HG03196 (cell line): ENCODE measurements around the gene SMIM44.
"Not testable (repeated sequence)": the region's sequence is repeated elsewhere in the genome, so short reads cannot be mapped to it uniquely, and the experiment has no call there.

Source experiments
- ATAC-seq: cut with Tn5 transposase; IDR thresholded peaks from one replicate; pipeline ENCODE4 v1.9.1; 2021; ENCODE audit not compliant: unreplicated experiment

Gene SMIM44

DNA sequence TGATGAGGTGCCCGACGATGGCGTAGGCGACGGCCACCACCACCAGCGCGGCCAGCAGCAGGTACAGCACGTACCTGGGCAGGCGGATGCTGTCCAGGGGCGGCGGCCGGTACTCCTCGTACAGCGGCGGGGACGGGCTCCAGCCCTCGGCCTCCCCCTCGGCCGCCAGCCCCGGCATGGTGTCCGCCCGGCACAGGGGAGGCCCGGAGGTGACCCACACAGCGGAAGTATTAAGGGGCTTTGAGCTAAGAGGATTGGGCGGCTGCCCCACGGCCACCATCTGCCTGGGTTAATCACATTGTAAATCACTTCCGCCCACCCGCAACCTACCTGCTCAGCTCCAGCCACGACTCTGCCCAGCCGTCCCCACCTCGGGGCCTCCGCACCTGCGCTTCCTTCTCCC is at the start of gene SMIM44:
Gene SMIM44 (minus strand): TSS at position 216 of the 403 bp plus-strand sequence. CDS start 38 bp downstream, at position 178.
- no peak for ATAC-seq

DNA sequence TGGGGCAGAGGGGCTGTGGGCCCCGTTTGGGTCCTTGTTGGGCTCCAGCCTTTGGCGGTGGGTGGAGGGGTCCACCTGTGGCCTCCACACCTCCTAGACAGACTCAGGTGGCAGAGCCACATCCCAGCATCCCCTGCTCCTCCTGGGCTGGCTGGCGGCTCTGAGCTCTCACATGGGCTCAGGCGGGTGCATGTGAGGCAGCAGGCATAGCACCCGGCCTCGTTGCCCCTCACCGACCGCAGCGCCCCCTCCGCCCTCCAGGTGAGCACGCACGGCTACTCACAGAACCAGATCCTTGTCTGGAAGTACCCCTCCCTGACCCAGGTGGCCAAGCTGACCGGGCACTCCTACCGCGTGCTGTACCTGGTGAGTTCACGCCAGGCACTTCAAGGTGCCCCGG is 49.8 kb upstream of the SMIM44 start:
- no peak for ATAC-seq

DNA sequence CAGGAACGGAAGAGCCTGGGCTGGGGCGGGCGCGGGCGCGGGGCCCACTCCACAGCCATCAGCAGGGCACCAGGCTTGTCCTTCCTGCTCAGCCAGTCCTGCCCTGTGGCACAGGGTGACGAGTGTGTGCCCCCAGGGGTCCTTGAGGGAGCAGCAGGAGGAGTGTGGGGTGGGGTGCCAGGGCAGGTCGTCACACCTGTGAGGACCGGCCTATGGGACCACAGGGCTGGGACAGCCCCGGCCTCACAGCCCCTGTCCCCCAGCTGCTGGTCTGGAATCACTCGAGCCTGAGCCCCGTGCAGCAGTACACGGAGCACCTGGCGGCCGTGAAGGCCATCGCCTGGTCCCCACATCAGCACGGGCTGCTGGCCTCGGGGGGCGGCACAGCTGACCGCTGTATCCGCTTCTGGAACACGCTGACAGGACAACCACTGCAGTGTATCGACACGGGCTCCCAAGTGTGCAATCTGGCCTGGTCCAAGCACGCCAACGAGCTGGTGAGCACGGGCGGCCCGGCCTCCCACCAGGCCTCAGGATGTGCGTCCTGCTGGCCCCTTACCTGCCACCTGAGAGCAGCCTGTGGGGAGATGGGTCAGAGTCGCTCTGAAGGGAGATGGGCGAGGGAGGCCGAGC is 49.0 kb upstream of the SMIM44 start:
- no peak for ATAC-seq

DNA sequence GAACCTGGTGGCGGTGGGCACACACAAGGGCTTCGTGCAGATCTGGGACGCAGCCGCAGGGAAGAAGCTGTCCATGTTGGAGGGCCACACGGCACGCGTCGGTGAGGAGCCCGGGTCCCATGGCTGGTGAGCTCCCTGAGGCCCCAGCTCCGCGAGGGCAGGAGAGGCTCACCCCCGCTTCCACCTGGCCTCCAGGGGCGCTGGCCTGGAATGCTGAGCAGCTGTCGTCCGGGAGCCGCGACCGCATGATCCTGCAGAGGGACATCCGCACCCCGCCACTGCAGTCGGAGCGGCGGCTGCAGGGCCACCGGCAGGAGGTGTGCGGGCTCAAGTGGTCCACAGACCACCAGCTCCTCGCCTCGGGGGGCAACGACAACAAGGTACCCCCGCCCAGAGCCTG is 48.5 kb upstream of the SMIM44 start:
- no peak for ATAC-seq

DNA sequence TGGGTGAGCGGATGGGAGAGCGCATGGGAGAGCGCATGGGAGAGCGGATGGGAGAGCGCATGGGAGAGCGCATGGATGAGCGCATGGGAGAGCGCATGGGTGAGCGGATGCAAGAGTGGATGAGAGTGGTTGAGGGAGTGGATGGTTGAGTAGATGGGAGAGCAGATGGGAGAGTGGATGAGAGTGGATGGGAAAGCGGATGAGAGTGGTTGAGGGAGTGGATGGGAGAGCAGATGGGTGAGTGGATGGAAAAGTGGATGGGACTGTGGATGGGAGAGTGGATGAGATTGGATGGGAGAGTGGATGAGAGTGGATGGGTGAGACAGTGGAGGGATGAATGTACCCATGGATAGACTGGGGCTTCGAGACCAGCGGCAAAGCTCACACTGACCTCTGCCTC is 47.1 kb upstream of the SMIM44 start:
- ATAC-seq: no peak

DNA sequence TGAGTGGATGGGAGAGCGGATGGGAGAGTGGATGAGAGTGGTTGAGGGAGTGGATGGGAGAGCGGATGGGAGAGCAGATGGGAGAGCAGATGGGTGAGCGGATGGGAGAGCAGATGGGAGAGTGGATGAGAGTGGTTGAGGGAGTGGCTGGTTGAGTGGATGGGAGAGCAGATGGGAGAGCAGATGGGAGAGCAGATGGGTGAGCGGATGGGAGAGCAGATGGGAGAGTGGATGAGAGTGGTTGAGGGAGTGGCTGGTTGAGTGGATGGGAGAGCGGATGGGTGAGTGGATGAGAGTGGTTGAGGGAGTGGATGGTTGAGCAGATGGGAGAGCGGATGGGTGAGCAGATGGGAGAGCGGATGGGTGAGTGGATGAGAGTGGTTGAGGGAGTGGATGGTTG is 46.1 kb upstream of the SMIM44 start:
- not testable (repeated sequence) for ATAC-seq

DNA sequence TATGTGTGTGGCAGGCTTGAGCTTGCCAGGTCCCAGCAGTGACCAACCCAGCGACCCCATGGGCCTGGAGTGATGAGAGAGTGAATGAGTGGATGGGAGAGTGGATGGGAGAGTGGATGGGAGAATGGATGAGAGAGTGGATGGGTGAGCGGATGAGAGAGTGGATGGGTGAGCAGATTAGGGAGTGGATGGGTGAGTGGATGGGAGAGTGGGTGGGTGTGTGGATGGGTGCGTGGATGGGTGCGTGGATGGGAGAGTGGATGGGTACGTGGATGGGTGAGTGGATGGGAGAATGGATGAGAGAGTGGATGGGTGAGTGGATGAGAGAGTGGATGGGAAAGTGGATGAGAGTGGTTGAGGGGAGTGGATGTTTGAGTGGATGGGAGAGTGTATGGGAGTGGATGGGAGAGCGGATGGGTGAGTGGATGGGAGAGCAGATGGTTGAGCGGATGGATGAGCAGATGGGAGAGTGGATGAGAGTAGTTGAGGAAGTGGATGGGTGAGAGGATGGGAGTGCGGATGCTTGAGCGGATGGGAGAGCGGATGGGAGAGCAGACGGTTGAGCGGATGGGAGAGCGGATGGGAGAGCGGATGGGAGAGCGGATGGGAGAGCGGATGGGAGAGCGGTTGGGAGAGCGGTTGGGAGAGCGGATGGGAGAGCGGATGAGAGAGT is 45.4 kb upstream of the SMIM44 start:
- no peak for ATAC-seq

DNA sequence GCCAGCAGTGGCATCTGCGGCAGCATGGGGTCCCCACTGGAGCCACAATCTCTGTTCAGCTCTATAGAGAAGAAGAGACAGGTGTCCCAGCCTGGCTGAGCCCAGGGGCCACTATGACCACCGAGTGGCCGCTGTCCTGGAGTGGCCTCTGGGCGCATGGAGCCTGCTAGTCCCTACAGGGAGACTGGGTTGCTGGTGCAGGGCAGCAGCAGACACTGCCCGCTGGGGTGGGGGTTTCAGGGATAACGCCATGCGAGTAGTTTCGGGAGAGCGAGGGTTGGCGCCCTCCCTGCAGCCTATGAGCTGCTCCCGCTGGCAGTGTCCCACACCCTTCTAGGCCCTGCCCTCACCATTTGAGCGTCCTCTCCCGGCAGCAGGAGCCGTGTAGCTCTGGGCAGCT is 44.8 kb upstream of the SMIM44 start:
- ATAC-seq: no peak

DNA sequence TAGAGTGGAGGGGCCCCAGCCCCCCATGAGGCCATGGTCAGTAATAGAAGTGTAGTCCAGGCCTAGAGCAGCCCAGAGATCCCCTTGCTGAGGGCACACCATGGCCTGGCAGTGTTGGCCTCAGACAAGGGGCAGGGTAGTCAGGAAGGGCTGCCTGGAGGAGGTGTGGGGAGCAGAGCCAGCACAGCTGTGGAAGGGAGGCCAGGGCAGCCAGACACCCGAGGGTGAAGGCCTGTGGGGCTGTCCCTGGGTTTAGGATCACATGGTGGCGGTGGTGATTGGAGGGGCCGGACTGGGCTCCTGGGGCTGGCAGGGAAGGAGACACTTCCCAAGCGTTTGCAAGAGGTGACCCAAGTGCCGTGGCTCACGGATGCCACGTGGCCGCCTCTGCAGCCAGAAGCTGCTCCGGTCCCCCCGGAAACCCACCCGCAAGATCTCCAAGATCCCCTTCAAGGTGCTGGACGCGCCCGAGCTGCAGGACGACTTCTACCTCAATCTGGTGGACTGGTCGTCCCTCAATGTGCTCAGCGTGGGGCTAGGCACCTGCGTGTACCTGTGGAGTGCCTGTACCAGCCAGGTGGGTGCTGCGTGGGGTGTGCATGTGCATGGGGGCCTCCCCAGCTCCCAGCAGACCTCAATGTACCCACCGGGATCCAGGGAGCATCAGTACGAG is 44.1 kb upstream of the SMIM44 start:
- no peak for ATAC-seq

DNA sequence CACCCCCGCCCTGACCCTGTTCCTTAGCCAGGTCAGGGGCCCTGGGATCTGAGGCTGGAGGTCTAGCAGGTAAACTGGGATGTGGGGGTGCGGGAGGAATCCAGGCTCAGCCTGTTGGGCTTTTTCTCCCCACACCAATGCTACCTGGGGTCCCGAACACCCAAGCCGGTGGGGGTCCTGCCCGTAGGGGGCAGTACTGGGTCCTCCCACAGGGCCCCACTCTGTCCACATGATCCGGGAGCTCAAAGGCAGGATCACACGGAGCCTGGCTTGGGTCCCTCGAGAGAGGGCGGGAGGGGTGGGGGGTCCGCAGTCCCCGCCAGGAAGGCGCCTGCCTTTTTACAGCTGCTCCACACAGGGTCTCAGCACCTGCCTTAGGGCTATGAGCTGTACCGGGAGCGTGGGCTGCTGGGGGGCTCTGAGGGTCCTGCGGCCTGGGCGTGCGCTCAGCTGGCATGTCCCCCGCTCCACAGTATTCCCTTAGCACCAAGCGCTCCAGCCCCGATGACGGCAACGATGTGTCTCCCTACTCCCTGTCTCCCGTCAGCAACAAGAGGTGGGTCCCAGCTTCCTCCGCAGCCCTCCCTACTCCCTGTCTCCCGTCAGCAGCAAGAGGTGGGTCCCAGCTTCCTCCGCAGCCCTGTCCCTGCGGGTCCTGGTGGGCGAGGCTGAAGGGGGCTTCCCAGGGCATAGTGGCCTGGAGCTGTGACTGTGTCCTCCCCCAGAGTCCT is 43.4 kb upstream of the SMIM44 start:
- ATAC-seq: no peak

DNA sequence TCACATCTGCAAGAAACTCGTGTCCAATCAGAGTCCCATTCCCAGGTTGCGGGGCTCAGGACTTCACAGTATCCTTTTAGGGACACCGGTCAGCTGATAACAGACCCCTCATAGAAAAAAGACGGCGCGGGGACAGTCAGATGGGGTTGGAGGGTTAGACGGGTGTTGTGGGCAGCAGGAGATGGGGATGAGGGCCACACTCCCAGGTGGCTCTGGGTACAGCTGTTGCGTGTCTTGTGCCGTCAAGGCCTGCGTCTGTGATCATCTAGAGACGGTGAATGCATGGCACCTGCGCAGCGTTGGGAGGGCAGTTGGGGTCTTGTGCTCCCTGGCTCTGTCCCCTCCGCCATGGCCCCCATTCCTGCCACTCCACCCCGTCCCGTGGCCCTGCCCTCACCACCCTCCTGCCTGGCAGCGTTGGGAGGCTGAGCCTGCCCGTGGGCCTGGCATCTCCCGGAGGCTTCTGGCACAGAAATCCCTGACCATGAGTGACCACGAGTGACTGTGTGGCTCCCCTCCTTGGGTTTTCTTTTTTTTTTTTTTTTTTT is 41.7 kb upstream of the SMIM44 start:
- ATAC-seq: no peak

DNA sequence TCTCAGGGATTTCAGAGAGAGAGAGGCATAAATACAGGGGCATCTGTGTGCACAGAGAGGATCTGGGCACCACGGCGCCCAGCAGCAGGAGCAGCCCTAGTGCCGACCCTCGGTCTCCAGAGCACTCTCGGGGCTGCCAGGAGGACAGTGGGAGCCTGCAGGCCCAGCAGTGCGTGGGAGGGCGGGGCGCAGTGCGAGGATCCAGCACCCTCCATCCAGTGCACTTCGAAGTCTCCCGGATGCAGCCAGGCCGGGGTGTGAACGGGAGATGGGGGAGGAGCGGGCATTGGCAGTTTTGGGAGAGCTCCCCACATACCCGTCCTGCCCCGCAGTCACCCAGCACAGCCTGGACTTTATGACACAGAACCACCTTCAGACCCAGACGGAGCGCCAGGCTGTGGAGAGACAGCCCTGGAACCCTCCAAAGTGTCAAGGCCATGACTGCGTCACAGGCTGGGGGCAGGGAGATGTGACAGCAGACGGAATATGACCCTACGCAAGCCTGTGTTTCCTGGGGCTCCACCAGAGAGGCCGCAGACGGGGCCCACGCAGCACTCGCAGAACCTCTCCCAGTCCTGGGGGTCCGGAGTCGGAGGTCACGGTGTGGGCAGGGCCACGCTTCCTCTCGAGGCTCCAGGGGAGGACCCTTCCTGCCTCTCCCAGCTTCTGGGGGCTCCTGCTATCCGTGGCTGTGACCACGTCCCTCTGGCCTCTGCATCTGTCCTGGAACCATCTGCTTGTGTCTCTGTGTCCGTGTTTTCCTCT is 41.0 kb upstream of the SMIM44 start:
- ATAC-seq: no peak

DNA sequence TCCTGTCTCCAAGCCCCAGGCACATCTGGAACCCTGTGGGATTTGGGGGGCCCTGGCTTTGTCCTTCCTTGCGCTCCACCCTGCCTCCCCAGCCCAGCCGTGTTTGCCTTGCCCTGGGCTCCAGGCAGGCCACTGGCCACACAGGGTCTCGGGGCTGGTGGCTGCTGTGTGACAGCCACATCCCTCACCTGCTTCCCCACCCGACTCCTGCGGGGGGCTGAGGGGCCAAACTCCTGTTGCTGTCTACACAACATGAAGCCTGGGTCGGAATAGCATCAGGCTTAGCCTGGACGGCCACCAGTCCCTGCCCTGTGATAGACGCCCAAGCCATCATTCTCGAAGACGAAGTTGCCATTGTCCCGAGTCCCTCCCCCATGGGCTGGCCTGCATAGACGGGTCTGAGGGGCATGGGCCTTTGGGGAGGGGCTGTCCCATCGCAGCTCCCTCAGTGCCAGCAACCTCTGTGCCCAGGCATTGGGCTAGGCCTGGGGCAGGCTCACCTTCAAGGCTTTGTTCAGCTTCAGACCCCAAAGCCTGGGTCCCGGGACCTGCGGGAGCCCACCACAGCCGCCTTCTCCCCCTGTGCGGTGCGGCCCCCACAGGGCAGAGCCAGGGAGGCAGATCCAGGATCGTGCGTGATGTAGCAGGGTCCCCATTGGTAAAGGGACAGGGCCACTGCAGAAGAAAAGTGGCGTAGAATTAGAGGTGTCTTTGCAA is 40.3 kb upstream of the SMIM44 start:
- ATAC-seq: no peak

DNA sequence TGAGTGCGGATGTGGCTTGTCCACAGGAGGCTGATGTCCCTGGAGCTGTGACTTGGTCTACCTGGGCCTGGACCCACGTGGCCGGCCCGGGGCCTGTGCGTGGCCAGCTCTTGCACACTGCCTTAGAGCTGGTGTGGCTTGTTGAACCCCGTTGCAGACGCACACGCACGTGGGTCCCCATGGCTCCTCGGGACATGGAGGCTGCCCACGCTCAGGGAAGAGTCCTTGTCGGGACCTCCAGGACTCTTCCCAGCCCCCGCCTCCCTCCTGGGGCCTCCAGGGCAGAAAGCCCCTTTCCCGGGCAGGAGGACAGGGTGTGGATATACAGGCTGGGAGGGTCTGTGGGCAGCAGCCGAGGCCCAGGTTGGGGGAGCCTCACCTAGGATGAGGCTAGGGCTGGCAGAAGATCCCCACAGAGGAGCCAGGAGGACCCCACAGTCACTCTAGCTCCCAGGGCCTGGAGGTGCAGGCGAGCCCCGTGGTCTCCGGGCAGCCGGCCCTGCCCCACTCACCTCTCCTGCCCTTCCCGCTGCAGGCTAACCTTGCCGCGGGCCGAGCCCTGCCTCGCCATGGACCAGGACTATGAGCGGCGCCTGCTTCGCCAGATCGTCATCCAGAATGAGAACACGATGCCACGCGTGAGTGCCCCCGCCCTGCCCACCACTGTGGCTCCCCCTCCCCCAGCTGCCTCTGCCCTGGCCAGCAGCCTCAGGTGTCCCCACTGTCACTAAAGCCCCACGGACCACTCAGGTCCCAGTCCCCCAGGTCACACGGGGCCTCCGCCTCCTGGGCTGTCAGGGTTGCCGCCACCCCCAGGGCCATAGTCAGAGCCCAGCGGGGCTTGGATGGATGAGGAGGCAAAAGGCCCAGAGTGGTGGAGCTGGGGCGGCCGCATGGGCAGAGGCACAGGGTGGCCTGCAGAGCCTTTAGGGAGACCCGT is 39.5 kb upstream of the SMIM44 start:
- ATAC-seq: no peak

DNA sequence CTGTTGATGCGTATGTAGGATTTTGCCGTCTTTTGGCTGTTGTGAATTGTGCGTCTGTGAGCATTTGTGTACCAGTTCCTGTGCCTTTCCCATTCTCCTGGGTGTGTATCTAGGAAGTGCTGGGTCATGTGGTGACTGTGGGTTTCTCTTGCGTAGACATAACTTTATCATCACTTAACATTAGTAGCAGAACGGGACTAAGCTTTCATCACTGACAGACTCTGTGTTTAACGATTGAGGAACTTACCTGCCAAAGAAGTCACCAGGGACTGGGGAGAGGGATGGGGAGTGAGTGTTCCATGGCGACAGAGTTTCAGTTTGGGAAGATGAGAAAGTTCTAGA is 37.8 kb upstream of the SMIM44 start:
- ATAC-seq: no peak

DNA sequence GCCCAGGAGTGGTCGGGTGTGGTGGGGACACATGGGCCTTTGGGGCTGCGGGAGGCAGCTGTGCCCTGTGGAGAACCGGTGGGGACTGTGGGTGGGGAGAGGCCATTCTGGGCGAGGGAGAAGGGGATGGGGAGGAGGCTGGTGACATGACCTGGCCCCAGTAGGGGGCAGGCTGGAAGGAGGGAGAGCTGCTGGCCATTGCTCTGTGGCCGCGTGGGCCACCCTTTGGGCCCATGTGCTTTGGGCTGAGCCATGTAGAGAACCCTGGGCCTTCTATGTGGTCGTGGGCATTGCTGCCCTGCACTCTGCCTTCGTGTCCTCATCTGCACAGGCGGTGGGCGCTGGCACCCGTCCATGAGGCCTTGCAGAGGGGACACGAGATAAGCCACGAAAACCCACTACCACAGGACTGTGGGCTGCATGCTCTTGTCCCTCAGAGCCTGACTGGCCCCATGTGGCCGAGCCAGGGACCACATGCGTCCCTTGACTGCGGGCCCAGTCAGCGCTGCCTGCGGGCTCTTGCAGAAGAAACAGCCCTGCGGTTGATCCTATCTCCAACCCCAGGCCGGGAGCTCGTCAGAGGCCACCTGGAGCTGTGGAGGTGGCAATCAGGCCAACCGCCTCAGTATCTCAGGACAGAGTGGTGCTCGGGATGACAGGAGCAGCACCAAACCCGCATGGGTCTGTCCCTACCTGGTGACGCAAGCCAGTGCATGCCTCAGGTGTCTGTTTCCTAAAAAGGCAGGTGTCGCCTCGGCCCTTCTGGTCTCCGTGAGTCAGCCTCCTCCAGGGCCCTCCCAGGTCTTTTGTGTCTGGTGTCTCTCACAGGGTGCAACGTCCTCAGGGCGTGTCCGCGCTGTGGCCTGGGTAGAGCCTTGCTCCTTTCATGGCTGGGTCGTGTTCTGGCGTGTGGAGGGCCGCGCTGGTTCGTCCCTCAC is 37.2 kb upstream of the SMIM44 start:
- no peak for ATAC-seq

DNA sequence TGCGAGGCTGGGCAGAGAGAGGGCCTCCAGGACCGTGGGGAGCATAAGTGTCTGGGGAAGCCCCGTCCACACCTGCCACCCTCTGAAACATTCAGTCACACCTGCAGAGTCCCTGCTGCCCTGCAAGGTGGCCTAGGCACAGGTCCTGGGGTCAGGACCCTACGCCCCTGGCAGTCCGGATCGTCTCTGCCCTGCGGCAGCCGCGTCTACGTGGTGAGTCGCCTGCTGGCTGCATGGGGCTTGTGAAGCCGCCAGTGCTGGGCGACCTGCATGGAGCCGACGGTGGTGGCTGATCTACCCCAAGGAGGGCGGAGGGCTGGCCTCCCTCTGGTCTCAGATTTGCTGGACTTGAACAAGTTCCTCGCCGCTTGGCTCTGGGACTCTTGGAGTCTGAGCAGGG is 35.9 kb upstream of the SMIM44 start:
- ATAC-seq: no peak

DNA sequence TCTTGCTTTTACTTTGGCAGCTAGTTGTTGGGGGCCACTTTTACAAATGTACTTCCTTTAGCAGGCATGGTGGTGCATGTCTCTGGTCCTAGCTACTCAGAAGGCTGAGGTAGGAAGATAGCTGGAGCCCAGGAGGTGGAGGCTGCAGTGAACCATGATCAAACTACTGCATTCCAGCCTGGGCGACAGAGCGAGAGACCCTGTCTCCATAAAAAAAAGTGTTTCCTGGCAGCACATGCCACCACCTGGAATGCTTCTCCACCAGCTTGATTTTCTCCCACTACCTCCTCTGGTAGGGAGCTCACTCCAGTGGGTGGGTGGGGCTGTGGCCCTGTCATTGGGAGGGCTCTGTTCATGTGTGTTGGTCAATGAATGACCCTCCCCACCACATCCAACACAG is 35.4 kb upstream of the SMIM44 start:
- ATAC-seq: no peak
